HepG2 (cell line): ENCODE data around the gene SSNA1. TPM values are rescaled to one million over a fixed set of nuclear protein-coding genes. Genes with fewer than 3 reads are reported as not detected.

Source experiments
- microRNA-seq: library from miRNA; unstranded; fragments of <30 nt; microRNA quantifications from one replicate; pipeline ENCODE4, GENCODE V29; 2020
- polyA plus RNA-seq, 8 experiments: library from polyadenylated mRNA; depleted of rRNA in 3 of 8; stranded (reverse) in 7 of 8; unstranded in 1 of 8; fragments of >200 nt; fragmentation: Illumina TruSeq in 4 of 8; extraction: Trizol in 4 of 8; gene quantifications; 2 replicates each; pipeline versions ENCODE4 v1.2.1 to v1.2.3, GENCODE V29; 2011 to 2016; ENCODE audit warnings: low read depth in 4 of 8, missing spikeins in 1 of 8, mixed read lengths in 1 of 8; ENCODE audit not compliant: insufficient read depth in 1 of 8
- small RNA-seq, 3 experiments: library from RNA; depleted of rRNA; stranded (forward); fragments of <200 nt; gene quantifications; one replicate each; pipeline ENCODE3, GENCODE V24; 2012; ENCODE audit warnings: low read depth in 2 of 3, low replicate concordance in 1 of 3; ENCODE audit not compliant: insufficient read length in 3 of 3, insufficient read depth in 2 of 3
- total RNA-seq, 5 experiments: library from RNA; depleted of rRNA; stranded (reverse); fragments of >200 nt; fragmentation: Illumina TruSeq; extraction: Trizol; gene quantifications; 2 replicates each; pipeline ENCODE4 v1.2.3, GENCODE V29; 2016; ENCODE audit warnings: low read depth in 1 of 5

Gene SSNA1
- total and polyA plus RNA-seq, 2 of the 13 experiments (the other 11 are each of a cell fraction or from before 2014, with no cell fraction given): 35.9 to 49.4 TPM

Small RNA genes within 50 kb of the gene (microRNA-seq; reads per million reads assigned to microRNA genes)
- not detected for gene MIR3621

Small RNA genes within 50 kb of the gene (small RNA-seq; reads per million reads assigned to genes)
- gene MIR3621: 0 reads per million in 3 experiments

Other genes starting within 250 kb of the SSNA1 start
Only the 30 nearest of the 33 such genes appear.
- gene PTGDS, start 211.2 kb upstream of the SSNA1 start, total RNA-seq (2016; rRNA removed; fragmentation: Illumina TruSeq; extraction: Trizol): 0.33 TPM in 1 of 2 replicates, not detected in the other
- 0.31 and 0.50 TPM in 2 replicates for gene PTGDS, start 211.2 kb upstream of the SSNA1 start, polyA plus RNA-seq (2011; rRNA removed)
- gene LCNL1, start 205.7 kb upstream of the SSNA1 start, total RNA-seq (2016; rRNA removed; fragmentation: Illumina TruSeq; extraction: Trizol): not detected in 2 replicates
- not detected in 2 replicates for gene LCNL1, start 205.7 kb upstream of the SSNA1 start, polyA plus RNA-seq (2011; rRNA removed)
- gene PAXX, start 196.3 kb upstream of the SSNA1 start, total RNA-seq (2016; rRNA removed; fragmentation: Illumina TruSeq; extraction: Trizol): 20.7 and 31.9 TPM in 2 replicates
- gene PAXX, start 196.3 kb upstream of the SSNA1 start, polyA plus RNA-seq (2011; rRNA removed): 14.0 and 18.0 TPM in 2 replicates
- gene CLIC3, start 192.1 kb upstream of the SSNA1 start, total RNA-seq (2016; rRNA removed; fragmentation: Illumina TruSeq; extraction: Trizol): 0.34 and 0.51 TPM in 2 replicates
- gene CLIC3, start 192.1 kb upstream of the SSNA1 start, polyA plus RNA-seq (2011; rRNA removed): 1.5 and 1.6 TPM in 2 replicates
- gene ABCA2, start 160.4 kb upstream of the SSNA1 start, total RNA-seq (2016; rRNA removed; fragmentation: Illumina TruSeq; extraction: Trizol): 0.72 and 2.9 TPM in 2 replicates
- gene ABCA2, start 160.4 kb upstream of the SSNA1 start, polyA plus RNA-seq (2011; rRNA removed): 19.2 and 21.0 TPM in 2 replicates
- gene FUT7, start 156.6 kb upstream of the SSNA1 start, total RNA-seq (2016; rRNA removed; fragmentation: Illumina TruSeq; extraction: Trizol): not detected in 2 replicates
- gene FUT7, start 156.6 kb upstream of the SSNA1 start, polyA plus RNA-seq (2011; rRNA removed): 0.05 TPM in 1 of 2 replicates, not detected in the other
- gene NPDC1, start 142.5 kb upstream of the SSNA1 start, total RNA-seq (2016; rRNA removed; fragmentation: Illumina TruSeq; extraction: Trizol): 0.63 and 0.84 TPM in 2 replicates
- gene NPDC1, start 142.5 kb upstream of the SSNA1 start, polyA plus RNA-seq (2011; rRNA removed): 5.4 and 7.0 TPM in 2 replicates
- 0.87 and 0.95 TPM in 2 replicates for gene ENTPD2, start 134.6 kb upstream of the SSNA1 start, total RNA-seq (2016; rRNA removed; fragmentation: Illumina TruSeq; extraction: Trizol)
- gene ENTPD2, start 134.6 kb upstream of the SSNA1 start, polyA plus RNA-seq (2011; rRNA removed): 3.2 and 4.1 TPM in 2 replicates
- 35.9 and 42.8 TPM in 2 replicates for gene SAPCD2, start 118.1 kb upstream of the SSNA1 start, total RNA-seq (2016; rRNA removed; fragmentation: Illumina TruSeq; extraction: Trizol)
- 18.7 and 21.9 TPM in 2 replicates for gene SAPCD2, start 118.1 kb upstream of the SSNA1 start, polyA plus RNA-seq (2011; rRNA removed)
- 6.2 and 6.4 TPM in 2 replicates for gene UAP1L1, start 111.2 kb upstream of the SSNA1 start, total RNA-seq (2016; rRNA removed; fragmentation: Illumina TruSeq; extraction: Trizol)
- 5.4 and 6.0 TPM in 2 replicates for gene UAP1L1, start 111.2 kb upstream of the SSNA1 start, polyA plus RNA-seq (2011; rRNA removed)
- gene MAN1B1, start 101.7 kb upstream of the SSNA1 start, total RNA-seq (2016; rRNA removed; fragmentation: Illumina TruSeq; extraction: Trizol): 19.0 and 48.9 TPM in 2 replicates
- gene MAN1B1, start 101.7 kb upstream of the SSNA1 start, polyA plus RNA-seq (2011; rRNA removed): 59.5 and 60.6 TPM in 2 replicates
- 0.66 and 1.2 TPM in 2 replicates for gene DPP7, start 73.9 kb upstream of the SSNA1 start, total RNA-seq (2016; rRNA removed; fragmentation: Illumina TruSeq; extraction: Trizol)
- 4.5 and 6.5 TPM in 2 replicates for gene DPP7, start 73.9 kb upstream of the SSNA1 start, polyA plus RNA-seq (2011; rRNA removed)
- not detected in 2 replicates for gene GRIN1, start 49.5 kb upstream of the SSNA1 start, total RNA-seq (2016; rRNA removed; fragmentation: Illumina TruSeq; extraction: Trizol)
- 0.05 and 0.13 TPM in 2 replicates for gene GRIN1, start 49.5 kb upstream of the SSNA1 start, polyA plus RNA-seq (2011; rRNA removed)
- gene LRRC26, start 18.6 kb upstream of the SSNA1 start, total RNA-seq (2016; rRNA removed; fragmentation: Illumina TruSeq; extraction: Trizol): not detected in 2 replicates
- not detected in 2 replicates for gene LRRC26, start 18.6 kb upstream of the SSNA1 start, polyA plus RNA-seq (2011; rRNA removed)
- not detected in 2 replicates for gene TMEM210, start 16.6 kb upstream of the SSNA1 start, total RNA-seq (2016; rRNA removed; fragmentation: Illumina TruSeq; extraction: Trizol)
- gene TMEM210, start 16.6 kb upstream of the SSNA1 start, polyA plus RNA-seq (2011; rRNA removed): not detected in 2 replicates
- 7.4 and 12.3 TPM in 2 replicates for gene ANAPC2, start 116 bp upstream of the SSNA1 start, total RNA-seq (2016; rRNA removed; fragmentation: Illumina TruSeq; extraction: Trizol)
- gene ANAPC2, start 116 bp upstream of the SSNA1 start, polyA plus RNA-seq (2011; rRNA removed): 15.4 and 21.6 TPM in 2 replicates
- gene TPRN, start 12.1 kb downstream of the SSNA1 start, total RNA-seq (2016; rRNA removed; fragmentation: Illumina TruSeq; extraction: Trizol): 17.5 and 19.2 TPM in 2 replicates
- 10.1 and 12.4 TPM in 2 replicates for gene TPRN, start 12.1 kb downstream of the SSNA1 start, polyA plus RNA-seq (2011; rRNA removed)
- 36.7 and 36.9 TPM in 2 replicates for gene TMEM203, start 17.0 kb downstream of the SSNA1 start, total RNA-seq (2016; rRNA removed; fragmentation: Illumina TruSeq; extraction: Trizol)
- gene TMEM203, start 17.0 kb downstream of the SSNA1 start, polyA plus RNA-seq (2011; rRNA removed): 23.0 and 23.4 TPM in 2 replicates
- gene NDOR1, start 17.0 kb downstream of the SSNA1 start, total RNA-seq (2016; rRNA removed; fragmentation: Illumina TruSeq; extraction: Trizol): 4.9 and 8.7 TPM in 2 replicates
- 3.6 and 4.2 TPM in 2 replicates for gene NDOR1, start 17.0 kb downstream of the SSNA1 start, polyA plus RNA-seq (2011; rRNA removed)
- 1.8 and 2.1 TPM in 2 replicates for gene RNF208, start 33.6 kb downstream of the SSNA1 start, total RNA-seq (2016; rRNA removed; fragmentation: Illumina TruSeq; extraction: Trizol)
- gene RNF208, start 33.6 kb downstream of the SSNA1 start, polyA plus RNA-seq (2011; rRNA removed): 1.6 and 2.0 TPM in 2 replicates
- 2.1 and 3.4 TPM in 2 replicates for gene CYSRT1, start 36.5 kb downstream of the SSNA1 start, total RNA-seq (2016; rRNA removed; fragmentation: Illumina TruSeq; extraction: Trizol)
- 1.5 and 1.7 TPM in 2 replicates for gene CYSRT1, start 36.5 kb downstream of the SSNA1 start, polyA plus RNA-seq (2011; rRNA removed)
- gene RNF224, start 38.8 kb downstream of the SSNA1 start, total RNA-seq (2016; rRNA removed; fragmentation: Illumina TruSeq; extraction: Trizol): 0.09 and 0.10 TPM in 2 replicates
- gene RNF224, start 38.8 kb downstream of the SSNA1 start, polyA plus RNA-seq (2011; rRNA removed): not detected in 2 replicates
- gene SLC34A3, start 42.2 kb downstream of the SSNA1 start, total RNA-seq (2016; rRNA removed; fragmentation: Illumina TruSeq; extraction: Trizol): 0.38 and 1.0 TPM in 2 replicates
- gene SLC34A3, start 42.2 kb downstream of the SSNA1 start, polyA plus RNA-seq (2011; rRNA removed): 0.07 and 0.20 TPM in 2 replicates
- 412 and 481 TPM in 2 replicates for gene TUBB4B, start 52.6 kb downstream of the SSNA1 start, total RNA-seq (2016; rRNA removed; fragmentation: Illumina TruSeq; extraction: Trizol)
- 182 and 243 TPM in 2 replicates for gene TUBB4B, start 52.6 kb downstream of the SSNA1 start, polyA plus RNA-seq (2011; rRNA removed)
- not detected in 2 replicates for gene STPG3, start 62.6 kb downstream of the SSNA1 start, total RNA-seq (2016; rRNA removed; fragmentation: Illumina TruSeq; extraction: Trizol)
- not detected in 2 replicates for gene STPG3, start 62.6 kb downstream of the SSNA1 start, polyA plus RNA-seq (2011; rRNA removed)
- gene NELFB, start 66.7 kb downstream of the SSNA1 start, total RNA-seq (2016; rRNA removed; fragmentation: Illumina TruSeq; extraction: Trizol): 38.7 and 45.8 TPM in 2 replicates
- 26.5 and 38.0 TPM in 2 replicates for gene NELFB, start 66.7 kb downstream of the SSNA1 start, polyA plus RNA-seq (2011; rRNA removed)
- 7.0 and 14.2 TPM in 2 replicates for gene TOR4A, start 89.0 kb downstream of the SSNA1 start, total RNA-seq (2016; rRNA removed; fragmentation: Illumina TruSeq; extraction: Trizol)
- 11.1 and 16.4 TPM in 2 replicates for gene TOR4A, start 89.0 kb downstream of the SSNA1 start, polyA plus RNA-seq (2011; rRNA removed)
- gene NRARP, start 113.6 kb downstream of the SSNA1 start, total RNA-seq (2016; rRNA removed; fragmentation: Illumina TruSeq; extraction: Trizol): 0.14 and 0.22 TPM in 2 replicates
- gene NRARP, start 113.6 kb downstream of the SSNA1 start, polyA plus RNA-seq (2011; rRNA removed): 0.46 and 0.73 TPM in 2 replicates
- gene EXD3, start 234.5 kb downstream of the SSNA1 start, total RNA-seq (2016; rRNA removed; fragmentation: Illumina TruSeq; extraction: Trizol): 1.3 and 2.7 TPM in 2 replicates
- gene EXD3, start 234.5 kb downstream of the SSNA1 start, polyA plus RNA-seq (2011; rRNA removed): 4.8 and 9.1 TPM in 2 replicates
- 0.63 and 1.2 TPM in 2 replicates for gene NOXA1, start 234.7 kb downstream of the SSNA1 start, total RNA-seq (2016; rRNA removed; fragmentation: Illumina TruSeq; extraction: Trizol)
- 0.78 and 2.1 TPM in 2 replicates for gene NOXA1, start 234.7 kb downstream of the SSNA1 start, polyA plus RNA-seq (2011; rRNA removed)